ENCODE measurements around the gene PAGE2.
"Not testable (repeated sequence)": the region's sequence is repeated elsewhere in the genome, so short reads cannot be mapped to it uniquely, and the experiment has no call there.

The PAGE2 gene, protein sequence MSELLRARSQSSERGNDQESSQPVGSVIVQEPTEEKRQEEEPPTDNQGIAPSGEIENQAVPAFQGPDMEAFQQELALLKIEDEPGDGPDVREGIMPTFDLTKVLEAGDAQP

DNA sequence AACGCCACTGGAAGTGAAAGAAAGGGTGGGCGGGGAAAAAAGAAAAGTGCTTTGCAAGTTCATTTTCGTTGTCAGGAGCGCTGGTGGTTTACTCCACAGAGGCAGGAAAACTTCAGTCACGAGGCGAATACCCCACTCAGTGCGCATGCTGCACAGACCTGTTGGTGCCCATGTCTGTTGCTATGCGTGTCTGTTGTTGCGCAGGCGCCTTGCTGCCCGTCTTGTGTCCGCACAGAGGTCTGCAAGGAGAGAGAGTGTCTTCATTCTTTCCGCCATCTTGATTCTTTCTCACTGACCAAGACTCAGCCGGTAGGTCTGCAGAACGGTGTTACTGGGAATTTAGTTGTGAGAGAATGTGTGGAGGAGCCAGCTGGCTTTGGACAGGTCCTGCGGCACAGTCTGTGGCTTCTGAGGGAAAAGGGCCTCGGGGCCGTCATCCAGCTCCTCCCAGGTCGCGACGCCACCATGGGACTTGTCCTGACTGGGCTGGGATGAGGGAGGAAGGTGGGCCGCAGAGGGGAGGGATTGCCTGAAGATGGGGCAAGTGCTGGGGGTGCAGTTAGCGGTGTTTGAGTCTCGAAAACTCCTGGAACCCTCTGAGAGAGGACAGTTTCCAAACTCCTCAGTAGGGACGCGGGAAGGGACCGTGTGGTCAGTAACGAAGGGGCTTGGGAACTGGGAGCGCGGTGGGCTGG lies at the start of gene PAGE2:
Gene PAGE2 (plus strand): TSS at position 224 of the 695 bp plus-strand sequence. CDS start 1,003 bp downstream, outside the sequence.
- no peak for DNase-seq (ENCODE audit: low read depth in 2 of 2)

DNA sequence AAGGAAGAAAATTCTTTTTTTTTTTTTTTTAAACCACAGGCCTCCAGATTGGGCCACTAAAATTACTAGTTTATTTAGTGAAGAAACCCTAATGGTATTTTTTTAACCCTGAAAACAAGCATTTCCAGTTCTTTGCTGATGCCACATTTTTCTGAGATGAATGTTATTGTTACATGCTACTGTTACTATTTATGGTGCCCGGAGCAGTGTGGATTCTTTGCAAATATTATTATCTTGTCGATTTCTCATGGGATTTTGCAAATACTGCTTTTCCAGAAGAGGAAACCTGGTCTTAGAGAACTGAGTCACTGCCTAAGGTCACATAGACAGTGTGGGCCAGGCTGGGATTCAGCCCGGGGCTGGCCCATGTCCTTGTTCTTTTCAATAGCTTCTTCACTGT lies 49.3 kb upstream of the PAGE2 start:
- DNase-seq (ENCODE audit: low read depth in 2 of 2): no peak

DNA sequence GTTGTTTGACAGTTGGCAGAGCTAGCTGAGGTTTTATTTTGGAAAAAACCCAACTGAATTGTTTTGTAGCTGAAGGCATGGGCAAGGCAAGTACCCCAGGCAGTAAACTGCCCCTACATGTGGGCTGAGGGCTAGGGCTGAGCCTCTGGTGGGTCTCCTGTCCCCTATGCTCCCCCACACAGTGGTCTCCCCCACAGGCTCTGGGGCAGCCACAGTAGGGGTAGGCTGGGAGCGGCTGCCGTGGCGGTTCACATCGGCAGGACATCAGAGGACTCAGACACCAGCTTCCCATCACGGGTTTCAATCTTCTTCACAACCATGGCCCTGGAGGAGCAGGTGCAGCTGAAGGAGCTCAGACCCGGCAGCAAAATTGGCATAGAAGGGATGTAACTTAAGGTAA lies 47.3 kb upstream of the PAGE2 start:
- no peak for DNase-seq (ENCODE audit: low read depth in 2 of 2)

DNA sequence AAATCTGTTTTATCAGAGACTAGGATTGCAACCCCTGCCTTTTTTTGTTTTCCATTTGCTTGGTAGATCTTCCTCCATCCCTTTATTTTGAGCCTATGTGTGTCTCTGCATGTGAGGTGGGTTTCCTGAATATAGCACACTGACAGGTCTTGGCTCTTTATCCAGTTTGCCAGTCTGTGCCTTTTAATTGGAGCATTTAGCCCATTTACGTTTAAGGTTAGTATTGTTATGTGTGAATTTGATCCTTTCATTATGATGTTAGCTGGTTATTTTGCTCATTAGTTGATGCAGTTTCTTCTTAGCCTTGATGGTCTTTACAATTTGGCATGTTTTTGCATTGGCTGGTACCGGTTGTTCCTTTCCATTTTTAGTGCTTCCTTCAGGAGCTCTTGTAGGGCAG lies 38.2 kb upstream of the PAGE2 start:
- not testable (repeated sequence) for DNase-seq (ENCODE audit: low read depth in 2 of 2)

DNA sequence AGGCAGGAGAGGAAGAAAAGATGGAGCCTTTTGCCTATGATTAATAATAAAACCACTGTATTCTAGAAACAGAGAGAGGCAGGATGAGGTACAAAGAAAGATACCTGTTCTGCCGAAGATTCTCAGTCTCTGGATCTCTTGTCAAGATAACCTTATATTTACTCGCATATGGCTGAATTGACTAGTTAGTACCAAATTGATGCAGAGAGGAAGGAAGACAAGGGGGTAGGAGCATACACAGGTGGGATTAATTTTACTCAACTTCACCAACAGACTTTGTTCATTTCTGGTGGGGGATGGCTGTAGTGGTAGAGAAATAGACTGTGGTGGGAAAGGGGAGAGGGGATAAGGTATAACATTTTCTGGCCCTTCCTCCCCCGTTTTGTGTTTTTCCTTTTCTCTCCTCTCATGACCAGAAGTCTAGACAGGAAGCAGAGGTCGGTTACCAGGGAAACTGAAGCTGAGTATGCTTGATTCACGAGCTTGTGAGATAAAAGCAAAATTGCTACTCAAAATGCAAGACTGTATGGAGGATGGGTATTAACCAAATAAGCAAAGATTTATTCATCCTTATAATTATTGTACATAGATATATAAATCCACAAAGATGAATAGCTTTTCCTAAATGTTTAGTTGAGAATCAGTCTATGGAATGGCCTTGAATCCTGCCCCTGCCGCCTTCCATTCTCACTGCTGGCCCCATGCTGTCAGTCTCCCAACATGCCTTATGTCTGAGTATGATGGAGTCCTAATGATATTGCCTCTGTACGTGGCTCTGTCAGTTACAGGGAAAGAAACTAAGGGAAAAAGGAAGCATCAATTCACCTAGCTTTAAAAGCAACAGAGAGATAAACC lies 31.8 kb upstream of the PAGE2 start:
- no peak for DNase-seq (ENCODE audit: low read depth in 2 of 2)

DNA sequence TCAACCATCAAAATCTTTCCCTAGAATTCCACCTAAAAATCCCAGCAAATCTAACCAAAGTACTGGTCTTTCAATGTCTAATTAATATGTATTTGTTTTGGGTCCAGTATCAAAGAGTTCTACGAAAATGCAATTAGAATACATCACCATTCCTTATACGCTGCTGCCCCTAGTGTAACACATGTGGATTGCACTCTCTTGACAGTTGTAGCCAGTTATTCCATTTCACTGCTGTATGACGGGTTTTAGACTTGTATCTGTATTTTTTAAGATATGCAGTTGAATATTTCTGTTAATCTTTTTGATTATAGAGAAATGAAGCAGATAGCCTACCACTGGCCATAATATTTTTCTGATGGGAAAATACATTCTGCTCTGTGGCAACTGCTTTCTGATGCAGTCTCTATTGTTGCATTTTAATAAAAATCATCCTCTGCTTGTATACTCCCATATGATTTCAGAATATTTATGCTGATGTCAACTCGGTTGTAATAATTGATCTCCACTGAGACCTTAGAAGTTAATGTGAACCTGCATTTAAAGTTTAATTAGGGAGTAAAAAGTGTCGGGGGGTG lies 31.1 kb upstream of the PAGE2 start:
- DNase-seq (ENCODE audit: low read depth in 2 of 2): no peak

DNA sequence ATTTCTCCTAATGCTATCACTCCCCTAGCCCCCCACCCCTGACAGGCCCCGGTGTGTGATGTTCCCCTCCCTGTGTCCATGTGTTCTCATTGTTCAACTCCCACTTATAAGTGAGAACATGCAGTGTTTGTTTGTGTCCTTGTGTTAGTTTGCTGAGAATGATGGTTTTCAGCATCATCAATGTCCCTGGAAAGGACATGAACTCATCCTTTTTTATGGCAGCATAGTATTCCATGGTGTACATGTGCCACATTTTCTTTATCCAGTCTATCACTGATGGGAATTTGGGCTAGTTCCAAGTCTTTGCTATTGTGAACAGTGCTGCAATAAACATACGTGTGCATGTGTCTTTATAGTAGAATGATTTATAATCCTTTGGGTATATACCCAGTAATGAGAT lies 21.6 kb upstream of the PAGE2 start:
- not testable (repeated sequence) for DNase-seq (ENCODE audit: low read depth in 2 of 2)

DNA sequence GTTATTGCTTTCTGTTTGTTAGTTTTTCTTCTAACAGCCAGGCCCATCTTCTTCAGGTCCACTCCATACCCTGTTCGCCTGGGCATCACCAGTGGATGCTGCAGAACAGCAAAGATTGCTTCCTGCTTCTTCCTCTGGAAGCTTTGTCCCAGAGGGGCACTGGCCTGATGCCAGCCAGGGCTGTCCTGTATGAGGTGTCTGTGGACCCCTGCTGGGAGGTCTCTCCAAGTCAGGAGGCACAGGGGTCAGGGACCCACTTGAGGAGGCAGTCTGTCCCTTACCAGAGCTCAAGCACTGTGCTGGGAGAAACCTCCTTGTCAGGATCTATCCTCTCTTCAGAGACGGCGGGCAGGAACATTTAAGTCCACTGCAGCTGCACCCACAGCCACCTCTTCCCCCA lies 16.5 kb upstream of the PAGE2 start:
- no peak for DNase-seq (ENCODE audit: low read depth in 2 of 2)

DNA sequence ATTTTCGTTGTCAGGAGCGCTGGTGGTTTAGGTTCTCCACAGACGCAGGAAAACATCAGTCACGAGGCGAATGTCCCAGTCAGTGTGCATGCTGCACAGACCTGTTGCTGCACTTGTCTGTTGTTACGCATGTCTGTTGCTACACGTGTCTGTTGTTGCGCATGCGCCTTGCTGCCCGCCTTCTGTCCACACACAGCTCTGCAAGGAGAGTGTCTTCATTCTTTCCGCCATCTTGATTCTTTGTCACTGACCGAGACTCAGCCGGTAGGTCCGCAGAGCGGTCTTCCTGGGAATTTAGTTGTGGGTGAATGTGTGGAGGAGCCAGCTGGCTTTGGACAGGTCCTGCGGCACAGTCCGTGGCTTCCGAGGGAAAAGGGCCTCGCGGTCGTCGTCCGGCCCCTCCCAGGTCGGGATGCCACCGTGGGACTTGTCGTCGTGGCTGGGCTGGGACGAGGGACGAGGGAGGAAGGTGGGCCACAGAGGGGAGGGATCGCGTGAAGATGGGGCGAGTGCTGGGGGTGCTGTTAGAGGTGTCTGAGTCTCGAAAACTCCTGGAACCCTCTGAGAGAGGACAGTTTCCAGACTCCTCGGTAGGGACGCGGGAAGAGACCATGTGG lies 13.9 kb upstream of the PAGE2 start, which contains the start of gene PAGE2B:
Gene PAGE2B (plus strand): TSS at position 180 of the 617 bp plus-strand sequence. CDS start 1,012 bp downstream, outside the sequence.
- DNase-seq (ENCODE audit: low read depth in 2 of 2): no peak

DNA sequence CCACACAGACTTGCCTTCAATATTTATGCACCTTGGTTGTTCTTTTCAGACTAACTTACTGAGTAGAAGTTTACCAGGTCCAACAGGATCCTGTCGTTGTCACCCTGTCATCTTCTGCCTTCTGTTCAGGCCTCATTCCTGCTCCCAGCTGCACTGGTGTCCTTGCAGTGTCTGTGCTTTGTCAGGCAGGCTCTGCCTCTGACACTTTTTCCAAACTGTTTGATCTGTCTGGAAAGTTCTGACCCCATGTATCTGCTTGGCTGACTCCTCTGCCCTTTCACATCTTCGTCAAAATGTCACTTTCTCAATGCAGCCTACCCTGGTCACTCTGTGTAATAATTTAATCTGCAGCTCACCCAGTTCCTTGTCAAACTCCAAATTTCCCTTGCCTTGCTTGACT lies 9.9 kb downstream of the PAGE2 start:
- DNase-seq (ENCODE audit: low read depth in 2 of 2): no peak

DNA sequence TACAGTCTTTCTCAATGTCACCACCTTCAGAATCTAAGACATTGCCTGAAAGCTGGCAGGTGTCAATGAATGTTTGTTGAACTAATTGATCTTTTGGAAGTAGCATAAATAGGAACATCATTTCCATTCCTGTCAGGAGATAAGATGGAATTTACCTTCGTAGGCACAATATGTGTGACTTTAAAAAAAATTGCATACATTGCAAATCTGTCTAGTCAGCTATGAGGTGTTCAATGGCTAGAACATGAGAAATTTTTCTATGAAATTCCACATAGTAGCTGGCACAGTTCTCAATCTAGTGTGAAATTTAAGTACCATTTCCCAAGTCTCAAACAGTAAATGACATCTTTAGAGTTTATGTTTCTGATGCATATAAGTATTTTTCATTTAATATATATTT lies 10.3 kb downstream of the PAGE2 start:
- DNase-seq (ENCODE audit: low read depth in 2 of 2): no peak

DNA sequence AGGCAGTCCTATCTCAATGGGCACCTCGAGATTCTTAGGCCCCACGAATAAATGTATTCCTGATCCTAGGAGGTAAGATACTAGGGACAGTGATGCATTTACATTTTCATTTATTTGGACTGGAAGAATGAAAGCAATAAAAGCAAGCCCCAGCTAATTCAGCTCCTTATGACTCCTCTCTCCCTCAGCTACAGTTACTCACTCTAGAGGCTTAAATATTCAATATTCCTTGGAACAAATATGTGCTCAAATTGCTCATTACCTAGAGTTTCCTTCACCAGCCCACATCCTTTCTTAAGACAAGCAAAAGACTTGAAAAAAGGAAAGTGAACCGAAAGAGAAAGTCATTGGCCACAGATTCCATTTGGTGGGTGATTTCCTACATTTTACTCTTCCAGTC lies 13.9 kb downstream of the PAGE2 start:
- DNase-seq (ENCODE audit: low read depth in 2 of 2): no peak

DNA sequence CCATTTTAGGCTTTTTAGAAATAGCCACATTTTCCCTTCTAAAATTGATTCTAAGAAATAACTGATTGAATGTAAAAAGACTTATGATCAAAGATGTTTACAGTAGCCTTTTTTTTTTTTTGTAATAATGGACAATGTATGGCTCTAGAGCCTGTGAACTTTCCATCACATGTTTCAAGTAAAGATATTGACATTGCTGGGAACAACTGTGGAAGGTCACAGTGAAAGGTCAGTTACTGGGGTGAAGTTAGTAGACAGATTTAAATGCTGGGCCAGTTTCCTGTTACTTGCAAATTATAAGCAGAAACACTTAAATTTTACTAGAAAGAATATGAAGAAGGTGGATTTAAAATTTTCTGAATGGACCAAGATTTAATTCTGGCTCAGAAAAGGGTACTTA lies 18.4 kb downstream of the PAGE2 start:
- no peak for DNase-seq (ENCODE audit: low read depth in 2 of 2)

DNA sequence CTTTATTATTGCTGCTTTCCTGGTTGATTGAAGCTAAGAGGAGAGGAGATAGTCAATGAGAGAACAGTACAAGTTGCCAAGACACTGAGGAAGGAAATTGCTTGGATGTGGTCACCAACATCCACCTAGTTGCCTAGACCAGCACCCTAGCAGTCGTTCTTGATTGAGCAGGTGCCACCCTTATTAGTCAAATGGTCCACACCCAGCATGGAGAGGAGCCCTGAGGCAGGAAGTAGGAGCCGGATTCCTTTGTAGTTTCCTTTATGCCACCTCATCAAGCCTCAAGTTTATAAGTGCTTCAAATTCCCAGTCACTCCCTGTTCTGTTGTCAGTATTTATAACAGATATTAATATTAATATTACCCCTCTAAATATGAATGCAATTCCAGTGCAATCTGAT lies 19.1 kb downstream of the PAGE2 start:
- no peak for DNase-seq (ENCODE audit: low read depth in 2 of 2)

DNA sequence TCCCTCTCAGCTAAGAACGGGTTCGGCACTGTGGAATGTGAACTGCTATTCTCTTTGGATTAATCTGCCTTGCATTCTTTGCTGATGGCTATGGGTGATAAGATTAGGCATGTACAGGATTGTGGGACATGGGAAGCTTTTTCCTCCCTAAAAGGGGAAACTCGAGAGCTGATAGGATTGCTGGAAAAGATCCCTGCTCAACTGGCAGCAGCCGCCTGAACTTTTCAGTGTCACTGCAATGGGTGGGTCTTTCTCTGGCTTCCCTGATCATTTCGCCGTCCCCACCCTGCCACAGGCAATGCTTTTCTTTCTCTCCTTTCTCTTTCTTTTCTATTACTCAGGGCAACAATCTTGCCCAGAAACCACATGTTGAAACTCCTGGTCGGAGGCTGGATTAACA lies 20.5 kb downstream of the PAGE2 start:
- DNase-seq (ENCODE audit: low read depth in 2 of 2): no peak

DNA sequence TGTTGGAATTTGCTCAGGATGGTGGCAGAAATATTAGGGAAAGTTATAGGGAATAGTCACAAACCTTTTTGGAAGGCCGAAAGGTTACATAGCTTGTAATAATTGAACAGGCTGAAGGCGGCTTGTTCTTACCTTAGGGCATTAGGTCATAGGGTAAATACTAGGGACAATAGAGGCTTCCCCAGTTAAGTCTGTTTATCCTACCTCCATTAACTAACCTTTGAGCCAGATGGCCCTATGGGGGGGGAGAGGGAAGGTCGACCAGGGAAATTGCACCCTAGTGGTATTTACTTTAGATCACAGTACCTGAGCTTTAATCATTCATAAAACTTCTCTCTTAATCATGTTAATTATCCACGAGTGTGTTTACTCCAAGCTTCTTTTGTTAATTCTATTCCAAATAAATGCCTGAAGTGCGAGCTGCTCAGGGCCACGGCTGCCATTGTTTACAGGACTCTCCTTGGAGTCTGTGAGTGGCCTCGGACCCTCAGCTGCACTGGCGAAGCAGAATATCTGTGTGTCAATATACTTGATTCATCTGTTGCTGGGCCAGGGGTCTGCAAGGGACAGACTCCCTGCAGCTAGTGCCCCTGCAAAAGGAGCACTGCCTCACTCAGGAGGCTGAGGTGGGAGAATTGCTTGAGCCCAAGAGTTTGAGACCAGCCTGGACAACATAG lies 22.9 kb downstream of the PAGE2 start:
- DNase-seq (ENCODE audit: low read depth in 2 of 2): no peak

DNA sequence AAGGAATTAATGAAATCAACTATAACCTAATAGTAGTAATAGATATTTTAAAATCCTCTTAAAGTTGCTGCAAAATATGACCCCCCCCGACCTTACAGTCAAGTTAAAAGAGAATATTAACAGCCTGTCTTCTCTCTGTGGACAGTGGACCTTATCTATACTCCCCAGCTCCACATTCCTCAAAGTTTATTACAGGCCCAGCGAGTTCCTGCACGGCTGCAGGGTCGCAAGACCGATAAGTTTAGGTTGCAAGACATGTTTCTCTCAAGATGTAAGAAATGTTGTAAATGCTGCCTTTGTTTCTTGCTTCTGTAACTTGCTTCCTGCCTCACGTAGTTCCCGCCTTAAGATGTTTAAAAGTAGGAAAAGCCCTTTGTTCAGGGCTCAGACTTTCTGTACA lies 27.8 kb downstream of the PAGE2 start:
- DNase-seq (ENCODE audit: low read depth in 2 of 2): not testable (repeated sequence)

DNA sequence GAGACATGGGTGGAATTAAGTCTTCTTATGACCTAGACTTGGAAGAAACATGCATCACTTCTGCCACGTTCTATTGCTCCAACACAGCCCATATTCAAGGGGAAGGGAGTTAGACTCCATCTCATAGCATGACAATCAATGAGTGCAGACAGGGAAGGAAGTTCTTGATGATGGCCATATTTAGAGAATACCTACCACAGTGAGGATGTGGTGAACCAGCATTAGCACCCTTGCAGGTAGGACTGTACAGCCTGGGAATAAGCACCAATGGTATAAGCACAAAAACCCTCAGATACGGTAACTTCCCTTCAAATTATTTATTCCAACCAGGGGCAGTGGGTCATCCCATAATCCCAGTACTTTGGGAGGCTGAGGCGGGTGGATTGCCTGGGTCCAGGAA lies 29.8 kb downstream of the PAGE2 start:
- no peak for DNase-seq (ENCODE audit: low read depth in 2 of 2)

DNA sequence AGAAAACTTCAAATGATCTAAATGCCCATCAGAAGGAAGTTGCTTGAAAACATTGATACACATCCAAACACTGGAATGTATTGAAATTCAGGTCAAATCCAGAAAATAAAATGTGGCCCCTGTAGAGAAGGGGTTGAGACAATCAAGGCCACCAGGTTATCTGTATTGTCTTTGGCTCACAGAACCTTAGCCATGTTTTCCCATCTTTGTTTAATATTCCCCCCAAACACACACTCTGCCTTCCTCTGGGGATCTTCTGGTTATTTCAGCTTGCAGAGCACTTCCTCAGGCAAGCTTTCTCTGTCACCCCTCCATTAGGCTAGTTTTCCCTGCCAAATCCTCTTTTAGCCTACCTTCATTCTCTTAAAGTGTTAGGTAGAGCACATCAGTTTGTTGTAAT lies 30.5 kb downstream of the PAGE2 start:
- DNase-seq (ENCODE audit: low read depth in 2 of 2): no peak

DNA sequence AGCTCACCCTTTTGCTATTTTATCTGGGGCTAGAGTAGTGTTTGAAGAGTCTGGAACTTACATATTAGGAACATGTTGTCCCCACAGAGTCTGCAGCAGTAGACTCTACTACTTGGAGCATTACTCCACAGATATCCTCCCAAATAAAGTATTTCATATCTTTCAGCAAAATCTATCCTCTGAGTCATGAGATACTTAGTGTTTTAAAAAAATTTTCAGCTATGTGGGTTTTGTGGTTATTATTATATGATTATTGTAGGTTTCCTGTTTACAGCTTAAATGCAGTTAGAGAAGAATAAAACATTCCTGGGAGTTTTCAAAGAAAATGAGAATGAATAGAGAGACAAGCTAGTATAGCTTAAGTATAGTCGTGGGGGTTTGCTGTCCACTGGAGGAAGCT lies 30.9 kb downstream of the PAGE2 start:
- DNase-seq (ENCODE audit: low read depth in 2 of 2): no peak

DNA sequence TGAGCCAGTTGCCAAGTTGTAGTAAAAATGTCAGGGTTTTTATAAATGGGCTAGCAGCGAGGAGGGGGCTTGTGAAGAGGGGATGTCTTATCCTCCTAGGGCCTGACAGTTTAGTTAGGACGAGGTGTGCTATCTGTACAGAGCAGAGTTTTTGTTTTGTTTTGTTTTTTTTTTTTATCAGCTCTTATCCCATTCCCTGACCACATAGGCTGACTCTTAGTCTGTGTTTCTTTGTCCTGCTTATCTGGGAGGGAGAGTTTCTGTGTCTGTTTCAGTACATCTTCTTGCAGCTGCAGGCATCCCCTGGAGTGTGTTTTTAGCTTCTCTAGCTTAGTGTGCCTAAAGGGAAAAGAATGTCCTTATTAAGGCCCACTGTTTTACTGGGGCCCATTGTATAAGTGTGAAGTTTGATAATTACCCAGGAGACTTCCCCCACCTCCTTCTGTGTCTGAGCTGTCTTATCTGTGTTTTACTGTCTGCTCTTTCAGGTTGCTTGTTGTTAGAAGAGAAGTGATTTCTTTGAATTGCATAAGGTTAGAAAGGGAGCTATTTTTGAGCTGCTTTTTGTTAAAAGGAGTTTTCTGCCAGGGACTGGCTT lies 32.0 kb downstream of the PAGE2 start:
- no peak for DNase-seq (ENCODE audit: low read depth in 2 of 2)

All from stimulated activated CD8-positive, alpha-beta memory T cell treated with anti-CD3 and anti-CD28 coated beads, Interleukin-15, amount 100 ng/mL, for 4 hours (primary cell).